Erythroblast (primary cell): ENCODE measurements around the gene NRP1.

Experiments
- DNase-seq, 2 experiments: peaks; one replicate each; lab custom pipeline; 2025; lab: John Stamatoyannopoulos, UW
- GATA1 ChIP-seq: IDR thresholded peaks from 2 replicates; pipeline ENCODE4 v1.6.1; 2011; ENCODE audit warnings: low read depth, mild to moderate bottlenecking, control low read depth, low read length, moderate library complexity
- POLR2A ChIP-seq: IDR thresholded peaks from 2 replicates; pipeline ENCODE4 v1.6.1; 2011; ENCODE audit warnings: mild to moderate bottlenecking, low read length

NRP1 gene

DNA sequence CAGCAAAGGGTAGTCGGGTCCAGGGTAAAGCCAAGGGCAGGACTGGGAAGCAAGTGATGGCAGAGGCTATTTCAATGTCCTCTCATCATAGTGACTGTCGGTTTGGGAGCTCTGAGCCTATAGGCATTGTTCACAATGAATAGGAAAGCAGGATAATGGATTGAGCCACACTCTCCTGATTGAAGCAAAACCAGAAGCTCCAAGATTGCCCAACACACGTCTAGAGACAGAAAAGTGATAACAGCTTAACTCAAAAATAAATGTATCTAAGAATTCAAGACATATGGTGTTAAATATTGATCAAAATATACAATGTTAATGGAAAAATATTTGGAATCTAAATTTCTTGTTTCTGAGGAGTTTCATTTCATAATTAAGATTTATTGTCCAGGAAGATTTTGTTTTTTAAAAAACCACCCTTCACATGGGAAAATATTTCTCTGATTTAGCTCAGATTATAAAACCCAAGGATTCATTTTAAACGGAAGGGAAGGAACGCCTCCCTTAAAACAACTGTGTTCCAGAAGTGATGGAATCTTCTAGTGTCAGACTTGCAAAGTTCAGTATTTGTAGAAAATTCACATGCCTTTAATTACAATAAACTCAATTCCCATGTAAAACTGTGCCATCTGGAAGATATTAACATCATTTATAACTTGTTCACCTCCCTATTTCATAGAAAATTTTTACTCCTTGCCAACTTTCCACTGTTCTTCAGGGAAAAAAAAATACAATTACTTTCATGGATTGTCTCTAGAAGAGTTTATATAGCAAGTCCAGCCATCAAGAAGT lies 54.5 kb downstream of the NRP1 start:
- TF ChIP-seq GATA1 = no peak
- no peak for TF ChIP-seq POLR2A
- no peak for DNase-seq

DNA sequence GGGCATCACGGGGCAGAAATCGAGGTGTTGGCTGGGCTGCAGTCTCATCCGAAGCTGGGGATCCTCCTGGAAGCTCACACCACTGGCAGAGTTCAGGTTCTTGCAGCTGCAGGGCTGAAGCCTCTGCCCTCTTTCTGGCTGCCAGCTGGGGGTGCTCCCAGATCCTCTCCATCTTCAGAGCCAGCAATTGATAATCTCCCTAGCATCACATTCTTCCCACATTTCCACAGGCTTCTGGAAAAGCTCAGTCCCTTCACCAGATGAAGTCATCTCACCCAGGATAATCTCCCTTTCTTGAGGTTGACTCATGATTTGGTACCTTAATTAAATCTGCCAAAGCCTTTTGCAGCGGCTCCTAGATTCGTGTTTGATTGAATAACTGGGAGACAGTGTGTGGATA lies 55.2 kb downstream of the NRP1 start:
- no peak for DNase-seq
- no peak for TF ChIP-seq POLR2A
- TF ChIP-seq GATA1 = no peak

DNA sequence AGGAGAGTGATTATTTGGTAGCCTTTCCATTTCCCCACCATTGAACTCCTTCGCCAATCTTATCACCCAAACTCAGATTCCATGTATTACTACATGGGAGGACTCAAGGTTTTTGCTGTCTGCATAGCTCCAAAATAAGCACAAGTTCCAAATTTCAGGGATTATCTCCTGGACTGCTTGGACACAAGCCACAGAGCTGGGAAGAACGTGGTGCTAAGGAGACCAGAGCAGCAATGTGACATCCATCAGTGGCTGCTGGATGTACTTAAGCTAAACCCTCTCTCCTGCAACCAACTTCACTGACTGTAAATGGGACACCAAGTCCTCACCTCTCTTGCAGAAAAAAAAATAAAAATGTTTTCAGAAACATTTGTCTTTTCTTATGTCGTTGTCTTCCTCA lies 56.3 kb downstream of the NRP1 start:
- DNase-seq = no peak
- TF ChIP-seq POLR2A (no peak), GATA1 (no peak)

DNA sequence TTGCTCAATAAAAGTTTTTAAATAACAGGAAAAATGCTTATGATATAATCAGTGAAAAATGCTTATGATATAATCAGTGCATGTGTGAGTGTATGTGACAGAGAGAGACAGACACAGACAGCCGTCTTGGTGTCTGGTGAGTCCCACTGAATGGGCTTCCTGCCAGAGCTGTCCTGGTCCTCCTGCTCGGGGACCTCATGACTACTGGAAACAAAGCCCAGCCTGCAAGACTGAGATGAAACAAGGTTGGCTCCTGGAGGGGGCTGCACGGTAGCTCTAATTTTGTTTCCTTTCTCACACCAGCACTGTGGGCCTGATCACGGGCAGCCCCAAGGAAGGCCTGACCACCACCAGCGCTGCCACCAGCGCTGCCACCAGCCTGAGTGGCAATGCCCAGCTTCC lies 57.3 kb downstream of the NRP1 start:
- TF ChIP-seq GATA1 = no peak
- no peak for DNase-seq

DNA sequence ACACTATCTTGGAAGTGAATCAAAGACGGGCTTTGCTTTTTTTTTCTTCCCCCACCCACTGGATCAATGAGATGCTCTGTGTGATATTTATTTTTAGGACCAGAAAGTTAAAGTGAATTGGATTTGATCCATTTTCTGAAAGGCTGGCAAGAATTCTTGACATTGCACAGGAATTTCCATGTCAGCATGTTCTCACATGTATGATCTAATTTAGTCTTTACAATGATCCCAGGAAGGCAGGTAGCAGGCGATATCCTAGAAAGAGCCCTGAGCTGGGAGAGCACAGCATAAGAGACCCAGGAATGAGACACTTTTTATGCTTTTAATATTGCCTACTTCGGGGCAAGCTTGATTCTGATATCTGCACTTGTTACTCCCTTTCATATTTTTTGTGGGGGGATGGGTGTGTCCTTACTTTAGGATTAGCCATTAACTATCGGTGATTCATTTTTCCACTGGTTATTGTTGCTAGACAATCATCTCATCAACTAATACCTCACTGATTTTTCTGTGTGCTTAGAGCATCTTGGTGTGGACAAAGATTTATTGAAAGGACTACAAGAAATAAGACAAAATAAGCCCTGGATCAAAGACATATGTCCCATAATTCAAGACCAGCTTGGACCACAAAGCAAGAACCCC lies 58.1 kb downstream of the NRP1 start:
- no peak for DNase-seq
- no peak for TF ChIP-seq GATA1
- TF ChIP-seq POLR2A = no peak

DNA sequence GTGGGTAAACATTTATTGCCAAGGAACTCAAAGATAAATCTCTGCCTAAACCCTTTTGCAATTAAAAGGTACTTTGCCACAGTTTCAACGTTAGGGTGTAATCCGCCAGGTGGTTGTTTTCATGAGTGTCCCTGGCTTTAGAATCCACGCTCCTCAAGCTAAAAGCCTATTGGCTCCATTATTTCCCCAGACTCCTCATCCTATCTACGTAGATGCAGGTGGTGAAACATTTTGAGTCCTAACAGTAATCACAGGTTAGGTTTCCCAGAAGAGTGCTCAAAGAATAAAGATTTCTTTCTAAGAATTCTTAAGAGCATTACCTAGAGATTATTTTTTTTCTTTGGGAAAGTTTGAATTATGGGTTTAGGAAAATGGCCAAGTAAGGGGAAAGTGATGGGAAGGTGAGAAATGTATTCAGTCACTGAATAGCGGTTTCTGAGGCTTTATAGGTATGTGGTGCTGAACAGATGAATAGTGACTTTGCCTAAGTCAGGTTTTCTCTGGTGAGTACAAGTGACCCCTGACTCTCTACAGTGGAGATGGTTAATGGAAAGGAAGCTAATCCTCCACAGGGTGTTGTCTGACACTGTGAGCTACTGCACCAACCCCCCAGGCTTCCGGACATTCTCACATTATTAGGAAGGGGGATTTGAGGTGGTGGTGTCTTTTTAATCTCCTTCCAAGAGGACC lies 60.2 kb downstream of the NRP1 start:
- DNase-seq = no peak

DNA sequence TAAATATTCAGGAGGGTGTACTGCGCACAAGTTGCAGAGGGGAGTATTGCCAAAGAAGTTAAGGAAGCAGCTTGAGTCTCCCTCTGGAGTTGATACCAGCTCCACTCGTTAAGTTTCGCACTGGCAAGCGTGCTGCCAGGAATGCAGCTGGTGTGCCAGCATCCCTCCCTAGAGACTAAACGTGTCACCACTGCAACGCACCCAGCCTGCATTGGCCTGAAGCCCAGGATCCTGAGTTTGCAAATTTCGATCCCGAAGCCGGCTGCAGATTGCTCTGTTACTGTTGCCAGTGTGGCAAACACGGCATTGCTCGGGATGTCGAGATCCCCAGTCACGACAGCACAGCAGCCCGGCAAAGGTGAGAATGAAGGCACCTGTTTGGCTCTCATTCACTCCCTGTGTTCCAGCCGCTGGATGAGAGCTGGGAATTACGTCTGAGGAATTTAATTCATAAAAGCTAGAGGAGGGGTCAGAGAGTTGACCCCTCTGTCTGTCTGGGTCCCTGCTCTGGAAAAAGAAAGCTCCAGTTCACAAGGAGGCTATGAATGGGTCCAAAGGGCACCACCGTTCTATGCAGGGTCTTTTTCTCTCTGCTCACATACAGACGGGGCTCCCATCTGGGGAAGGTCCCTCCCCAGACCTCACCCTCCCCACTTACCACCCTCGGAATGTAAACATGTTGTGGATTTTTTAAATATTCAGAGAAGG lies 61.0 kb downstream of the NRP1 start:
- TF ChIP-seq GATA1 (no peak), POLR2A (no peak)
- peak in 1 of 2 experiments; percentile 3 for DNase-seq

More for the DNA sequence above, 60.2 kb downstream of the NRP1 start:
- TF ChIP-seq POLR2A (no peak), GATA1 (no peak)

DNA sequence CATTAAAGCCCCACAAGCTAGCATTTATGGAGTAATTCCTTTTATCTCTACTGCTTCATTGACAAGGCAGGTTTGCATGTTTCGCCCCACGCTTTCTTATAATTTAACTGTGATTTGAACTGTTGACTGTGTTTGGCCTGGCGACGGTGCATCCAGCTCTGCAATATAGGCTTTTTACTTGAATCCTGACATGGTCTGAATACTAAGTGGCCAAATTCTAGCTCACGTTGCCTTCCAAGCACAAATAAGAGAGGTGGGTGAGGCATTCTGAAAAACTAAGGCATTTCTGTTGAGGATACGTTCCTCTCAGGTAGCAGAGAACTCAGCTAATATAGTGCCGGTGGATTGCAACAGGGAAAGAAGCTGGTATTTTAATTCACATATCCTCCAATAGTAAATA lies 61.8 kb downstream of the NRP1 start:
- TF ChIP-seq GATA1 (no peak), POLR2A (no peak)

DNA sequence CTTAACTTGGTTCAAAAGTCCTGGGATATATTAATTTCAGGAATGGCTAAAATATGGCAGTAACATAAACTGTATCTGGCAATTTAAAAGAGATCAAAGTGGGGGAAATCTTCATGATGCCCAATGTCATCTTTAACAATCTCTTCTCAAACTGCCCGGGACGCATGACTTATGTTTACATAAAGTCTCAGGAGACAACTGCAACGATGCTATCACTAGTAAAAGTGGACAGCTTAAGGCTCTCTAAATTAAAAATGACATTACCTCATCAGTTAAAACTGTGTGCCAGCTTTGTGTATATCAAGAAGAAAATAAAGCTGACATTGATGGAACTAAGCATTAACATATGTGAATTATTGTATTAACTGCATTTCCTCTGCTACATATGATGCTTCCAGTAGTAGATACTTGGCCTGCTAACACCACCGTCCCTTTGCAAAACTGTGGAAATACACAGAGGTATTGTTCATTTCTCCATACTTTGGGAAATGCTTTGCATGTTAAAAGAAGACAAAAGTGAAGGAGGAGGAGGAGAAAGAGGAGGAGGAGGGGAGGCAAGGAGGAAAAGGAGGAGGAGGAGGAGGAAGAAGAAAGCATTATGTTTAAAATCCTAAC lies 62.4 kb downstream of the NRP1 start:
- DNase-seq = no peak

More for the DNA sequence above, 61.8 kb downstream of the NRP1 start:
- no peak for DNase-seq

DNA sequence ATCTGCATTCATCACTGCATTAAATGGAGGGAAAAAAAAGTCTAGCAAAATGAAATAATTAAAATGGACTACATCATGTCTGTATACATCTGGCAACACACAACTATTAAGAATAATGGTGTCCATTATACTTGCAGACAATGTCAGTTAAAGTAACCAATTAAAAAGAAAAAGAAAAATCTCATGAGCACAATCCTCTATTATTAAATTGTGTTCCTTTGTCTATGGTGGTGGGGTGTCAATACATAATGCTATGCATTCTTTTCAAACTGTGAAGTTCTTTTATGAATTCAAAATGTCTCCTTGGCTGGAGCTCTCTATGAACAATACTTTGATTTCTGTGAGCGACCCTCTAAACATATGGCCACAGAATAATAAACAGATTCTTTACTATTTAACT lies 63.5 kb downstream of the NRP1 start:
- DNase-seq = no peak
- TF ChIP-seq GATA1 (no peak), POLR2A (no peak)

More for the DNA sequence above, 62.4 kb downstream of the NRP1 start:
- TF ChIP-seq GATA1 (no peak), POLR2A (no peak)

DNA sequence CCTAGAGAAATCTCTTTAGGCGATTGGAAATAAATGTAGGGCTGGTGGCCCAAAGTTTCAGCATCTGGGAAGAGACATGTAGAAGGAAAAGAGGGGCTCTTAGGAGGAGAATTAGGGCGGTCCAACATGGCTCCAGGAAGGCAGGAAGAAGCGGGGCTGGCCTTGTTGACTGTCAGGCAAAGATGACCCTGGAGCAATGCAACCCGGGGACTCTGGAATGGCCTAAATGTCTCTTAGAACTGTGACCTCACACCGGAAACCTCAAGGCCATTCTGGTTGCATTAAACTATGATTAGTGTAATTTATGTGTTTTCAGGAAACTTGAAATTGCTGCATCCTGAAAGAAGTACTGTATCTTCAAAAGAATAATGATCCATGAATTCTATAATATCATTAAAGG lies 66.8 kb downstream of the NRP1 start:
- DNase-seq = no peak
- TF ChIP-seq POLR2A (no peak), GATA1 (no peak)

DNA sequence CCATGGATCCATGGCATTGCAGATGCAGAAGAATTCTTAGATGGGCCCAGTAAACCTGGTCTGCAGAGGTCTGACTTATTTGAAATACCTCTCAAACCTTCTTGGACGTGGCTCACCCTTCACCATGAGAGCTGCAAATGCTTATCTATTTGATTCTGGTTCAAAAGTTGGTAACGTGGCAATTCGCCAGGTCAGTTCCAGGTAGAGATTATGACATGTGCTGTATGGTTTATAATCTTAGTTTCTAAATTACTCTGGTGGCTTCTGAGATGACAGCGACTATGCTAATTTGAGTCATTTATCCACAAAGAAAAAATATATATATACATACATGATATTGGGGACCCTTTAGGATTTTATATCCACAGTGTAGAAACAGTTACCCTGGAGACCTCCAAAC lies 68.8 kb downstream of the NRP1 start:
- no peak for TF ChIP-seq POLR2A
- no peak for TF ChIP-seq GATA1
- DNase-seq = no peak

DNA sequence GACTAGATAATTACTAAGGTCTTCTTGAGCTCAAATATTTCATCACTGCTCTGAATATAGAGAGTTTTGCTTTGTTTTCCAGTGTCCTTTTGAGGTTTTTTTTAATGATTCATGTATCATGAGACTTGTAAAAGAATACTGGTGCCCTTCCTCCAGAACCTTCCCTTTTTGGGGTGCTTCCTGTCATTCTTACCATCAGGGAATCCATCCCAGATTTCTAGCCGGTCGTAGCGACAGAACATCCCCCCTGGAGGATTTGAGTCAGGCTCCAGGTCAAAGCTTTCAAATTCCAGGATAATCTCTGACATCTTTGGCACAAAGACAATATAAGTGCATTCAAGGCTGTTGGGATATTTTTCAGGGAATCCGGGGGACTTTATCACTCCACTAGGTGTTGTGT lies 71.0 kb downstream of the NRP1 start:
- TF ChIP-seq GATA1 (no peak), POLR2A (no peak)
- no peak for DNase-seq

DNA sequence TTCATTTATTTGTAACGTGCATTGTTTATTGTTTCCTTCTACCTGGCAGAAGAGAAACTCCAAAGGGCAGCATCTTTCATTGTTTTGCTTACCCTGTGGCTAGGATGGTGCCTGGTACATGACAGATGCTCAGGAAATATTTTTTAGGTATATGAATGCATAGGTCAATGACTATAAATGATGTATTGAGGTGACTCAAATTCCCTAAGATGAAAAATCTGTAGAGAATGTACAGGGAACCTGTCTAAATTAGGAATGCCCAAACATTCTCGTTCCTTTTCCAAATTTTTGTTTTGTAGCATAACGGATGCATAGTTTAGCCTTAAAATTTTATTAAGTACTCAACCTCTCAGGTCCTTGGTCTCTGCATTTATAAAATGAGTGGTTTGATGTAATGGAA lies 71.6 kb downstream of the NRP1 start:
- no peak for DNase-seq
- TF ChIP-seq GATA1 (no peak), POLR2A (no peak)
